GM23338 (cell line): ENCODE results near the gene GOLGA6A.
"Not testable (repeated sequence)": the region's sequence is repeated elsewhere in the genome, so short reads cannot be mapped to it uniquely, and the experiment has no call there.

Experiments used
- CTCF ChIP-seq, 2 experiments: fragments of 200-600 bp in 1 of 2; sonication (generic) in 1 of 2; conservative IDR thresholded peaks; 2 replicates each; pipeline versions ENCODE4 v1.5.1 to v1.6.1; 2016 to 2017; ENCODE audit warnings: antibody characterized with exemption in 2 of 2, low read depth in 2 of 2, mild to moderate bottlenecking in 2 of 2, moderate library complexity in 1 of 2
- EZH2 ChIP-seq: fragments of 200-600 bp; sonication (generic); IDR thresholded peaks from one replicate; pipeline ENCODE4 v1.8.0; 2017; ENCODE audit warnings: antibody characterized with exemption, mild to moderate bottlenecking, low read depth; ENCODE audit not compliant: unreplicated experiment

GRCh38 chr15:74052271-74053260, 29.8 kb downstream of the GOLGA6A start:
- TF ChIP-seq CTCF (conservative IDR thresholded peaks at IDR 0.05; ENCODE audit: low read depth in 2 of 2); EZH2: not testable (repeated sequence)
